IPS DF 6.9 (cell line): Measurements from ENCODE around the gene LAGE3.

Experiments used
- DNase-seq: peaks from one replicate; pipeline ENCODE4 v3.0.0-alpha.2; 2013; ENCODE audit warnings: low read depth, low spot score
- H3K27ac ChIP-seq: one replicate; pipeline ENCODE4 v1.5.1; 2013; ENCODE audit warnings: low read length, control low read depth
- H3K27me3 ChIP-seq: 2 replicates; pipeline ENCODE4 v1.6.1; 2013; ENCODE audit warnings: mild to moderate bottlenecking, low read length; ENCODE audit not compliant: control insufficient read depth, insufficient read depth
- H3K36me3 ChIP-seq: 2 replicates; pipeline ENCODE4 v1.6.1; 2013; ENCODE audit warnings: low read length; ENCODE audit not compliant: control insufficient read depth, insufficient read depth
- H3K4me1 ChIP-seq: 2 replicates; pipeline ENCODE4 v1.6.1; 2013; ENCODE audit warnings: low read length; ENCODE audit not compliant: control insufficient read depth, insufficient read depth
- H3K4me3 ChIP-seq: 2 replicates; pipeline ENCODE4 v1.5.1; 2013; ENCODE audit warnings: mild to moderate bottlenecking, low read length
- H3K9me3 ChIP-seq: 2 replicates; pipeline ENCODE4 v1.6.1; 2013; ENCODE audit warnings: low read length, inconsistent platforms; ENCODE audit not compliant: control insufficient read depth, insufficient read depth
- whole genome bisulfite sequencing: extraction: QIAGEN DNeasy Blood & Tissue Kit; methylation state at CpG from one replicate; pipeline ENCODE4 v1.1.7; 2013; ENCODE audit warnings: mixed read lengths, missing lambda C conversion rate; ENCODE audit not compliant: insufficient read length, insufficient coverage; 5-methylcytosine and 5-hydroxymethylcytosine counted together

Gene LAGE3

DNA sequence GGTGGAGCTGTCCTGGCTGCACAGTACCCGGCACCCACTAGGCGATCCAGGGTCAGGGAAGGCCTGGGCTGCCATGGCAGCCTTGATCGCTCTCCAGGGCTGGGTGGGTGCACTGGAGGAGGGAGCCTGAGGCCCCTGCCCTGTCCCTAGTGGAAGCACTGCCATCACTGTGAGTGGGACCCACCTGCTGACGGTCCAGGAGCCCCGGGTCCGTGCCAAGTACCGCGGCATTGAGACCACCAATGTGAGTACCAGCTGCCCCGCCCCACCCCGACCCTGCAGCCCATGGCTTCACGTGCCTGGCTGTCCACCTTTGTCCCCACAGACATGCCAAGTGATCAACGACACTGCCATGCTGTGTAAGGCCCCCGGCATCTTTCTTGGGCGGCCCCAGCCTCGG lies 12.2 kb downstream of the LAGE3 start:
- no CpG with 5 or more reads among the region's 15 CpGs for WGBS
- Histone ChIP-seq H3K36me3 (peaks cover 33% of the 10 kb centered on the region), H3K27ac (no peak overlapping the region), H3K9me3 (no peaks in the 10 kb centered on the region), H3K4me1 (no peaks in the 10 kb centered on the region), H3K27me3 (no peaks in the 10 kb centered on the region), H3K4me3 (no peak overlapping the region)
- no peak for DNase-seq

DNA sequence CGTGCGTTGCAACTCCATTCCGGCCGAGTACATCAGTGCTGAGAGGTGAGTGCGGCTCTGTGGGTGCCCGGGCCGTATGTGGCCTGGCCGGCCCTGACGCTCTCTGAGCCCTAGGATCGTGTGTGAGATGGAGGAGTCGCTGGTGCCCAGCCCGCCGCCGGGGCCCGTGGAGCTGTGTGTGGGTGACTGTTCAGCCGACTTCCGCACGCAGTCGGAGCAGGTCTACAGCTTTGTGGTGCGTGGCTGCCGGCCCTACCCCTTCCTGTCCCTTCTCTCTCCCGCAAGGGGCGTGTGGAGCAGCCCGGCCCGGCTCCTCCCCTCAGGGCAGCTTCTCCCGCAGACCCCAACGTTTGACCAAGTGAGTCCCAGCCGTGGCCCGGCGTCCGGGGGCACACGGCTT lies 13.0 kb downstream of the LAGE3 start:
- Histone ChIP-seq H3K4me1 (no peaks in the 10 kb centered on the region), H3K4me3 (no peak overlapping the region), H3K27me3 (no peaks in the 10 kb centered on the region), H3K9me3 (no peaks in the 10 kb centered on the region), H3K27ac (no peak overlapping the region), H3K36me3 (peaks cover 33% of the 10 kb centered on the region)
- no CpG with 5 or more reads among the region's 32 CpGs for WGBS
- no peak for DNase-seq

DNA sequence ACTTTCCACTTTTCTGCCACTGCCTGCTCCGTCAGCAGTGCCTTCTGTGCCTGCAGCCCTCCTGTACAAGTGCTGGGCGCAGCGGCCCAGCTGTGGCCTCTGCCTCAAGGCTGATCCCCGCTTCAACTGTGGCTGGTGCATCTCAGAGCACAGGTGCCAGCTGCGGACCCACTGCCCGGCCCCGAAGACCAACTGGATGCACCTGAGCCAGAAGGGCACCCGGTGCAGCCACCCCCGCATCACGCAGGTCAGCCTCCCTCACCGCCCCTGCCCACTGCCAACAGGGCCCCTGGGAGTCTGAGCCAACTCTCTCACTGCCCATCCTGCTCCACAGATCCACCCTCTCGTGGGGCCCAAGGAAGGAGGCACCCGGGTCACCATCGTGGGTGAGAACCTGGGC lies 13.5 kb downstream of the LAGE3 start:
- WGBS = no CpG with 5 or more reads among the region's 14 CpGs
- Histone ChIP-seq H3K4me3 (no peak overlapping the region), H3K27me3 (no peaks in the 10 kb centered on the region), H3K36me3 (peaks cover 32% of the 10 kb centered on the region), H3K27ac (no peak overlapping the region), H3K9me3 (no peaks in the 10 kb centered on the region), H3K4me1 (no peaks in the 10 kb centered on the region)
- no peak for DNase-seq

DNA sequence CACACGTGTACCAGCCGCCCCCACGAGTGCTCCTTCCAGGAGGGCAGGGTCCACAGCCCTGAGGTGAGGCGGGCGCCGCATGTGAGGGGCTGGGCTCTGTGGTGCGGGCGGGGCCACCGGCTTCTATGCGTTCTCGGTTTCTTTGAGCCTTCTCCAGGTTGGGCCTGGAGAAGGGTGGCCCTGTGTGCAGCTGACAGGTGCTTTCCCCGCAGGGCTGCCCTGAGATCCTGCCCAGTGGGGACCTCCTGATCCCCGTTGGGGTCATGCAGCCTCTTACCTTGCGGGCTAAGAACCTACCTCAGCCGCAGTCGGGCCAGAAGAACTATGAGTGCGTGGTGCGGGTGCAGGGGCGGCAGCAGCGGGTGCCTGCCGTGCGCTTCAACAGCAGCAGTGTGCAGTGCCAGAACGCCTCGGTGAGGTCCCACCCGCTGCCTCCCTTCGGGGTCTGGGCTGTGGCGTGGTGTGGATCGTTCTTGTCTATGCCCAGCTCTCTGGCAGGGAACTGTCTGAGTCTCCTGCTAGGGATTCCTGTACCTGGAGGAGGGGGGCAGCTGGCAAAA lies 14.2 kb downstream of the LAGE3 start:
- DNase-seq = no peak
- Histone ChIP-seq H3K27ac (no peak overlapping the region), H3K36me3 (peaks cover 28% of the 10 kb centered on the region), H3K27me3 (no peaks in the 10 kb centered on the region), H3K4me1 (no peaks in the 10 kb centered on the region), H3K4me3 (no peak overlapping the region), H3K9me3 (no peaks in the 10 kb centered on the region)
- WGBS = no CpG with 5 or more reads among the region's 28 CpGs

DNA sequence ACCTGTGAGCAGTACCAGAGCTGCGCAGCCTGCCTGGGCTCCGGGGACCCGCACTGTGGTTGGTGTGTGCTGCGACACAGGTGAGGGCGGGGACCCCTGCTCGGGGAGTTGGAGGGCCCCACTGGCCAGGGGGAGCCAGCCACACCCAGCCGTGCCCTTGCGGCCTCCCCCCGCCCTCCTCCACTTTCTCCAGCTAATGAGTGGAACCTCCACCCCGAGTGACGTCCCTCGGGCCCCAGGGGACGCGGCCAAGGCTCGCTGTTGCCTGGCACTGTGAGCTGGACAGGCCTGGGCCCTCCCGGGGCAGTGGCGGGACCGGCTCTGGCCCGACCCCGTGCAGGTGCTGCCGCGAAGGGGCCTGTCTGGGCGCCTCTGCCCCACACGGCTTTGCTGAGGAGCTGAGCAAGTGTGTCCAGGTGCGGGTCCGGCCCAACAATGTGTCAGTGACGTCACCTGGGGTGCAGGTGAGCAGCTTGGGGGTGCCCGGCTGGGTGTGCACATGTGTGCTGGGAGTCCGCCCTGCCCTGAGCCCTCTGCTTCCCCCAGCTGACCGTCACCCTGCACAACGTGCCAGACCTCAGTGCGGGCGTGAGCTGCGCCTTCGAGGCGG lies 15.4 kb downstream of the LAGE3 start:
- WGBS = no CpG with 5 or more reads among the region's 36 CpGs
- no peaks in the 10 kb centered on the region for H3K9me3 ChIP-seq
- no peak overlapping the region for H3K4me3 ChIP-seq
- peaks cover 1% of the 10 kb centered on the region; the same call in 1 of the 2 replicates for H3K4me1 ChIP-seq
- H3K27me3 ChIP-seq = no peaks in the 10 kb centered on the region
- DNase-seq = no peak
- peaks cover 22% of the 10 kb centered on the region for H3K36me3 ChIP-seq
- H3K27ac ChIP-seq = no peak overlapping the region

DNA sequence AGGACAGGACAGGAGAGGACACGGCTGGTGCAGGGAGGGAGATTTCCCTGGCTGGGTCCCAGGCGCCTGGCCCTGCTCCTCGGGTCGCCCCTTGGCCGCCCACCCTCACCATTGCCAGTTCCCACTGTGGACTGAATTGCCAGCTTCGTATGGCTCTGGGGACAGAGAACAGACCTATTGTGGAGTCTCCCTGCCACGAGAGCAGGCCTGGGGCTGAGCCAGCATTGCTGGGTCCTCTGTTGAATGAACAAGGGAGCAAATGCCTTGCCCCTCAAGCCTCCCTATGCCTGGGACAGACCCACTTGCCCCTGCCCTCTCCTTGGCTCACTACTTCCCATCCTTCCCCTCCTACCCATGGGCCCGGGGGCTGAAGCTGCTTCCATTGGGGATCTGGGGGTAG lies 16.7 kb downstream of the LAGE3 start:
- H3K27ac ChIP-seq = no peak overlapping the region
- H3K27me3 ChIP-seq = no peaks in the 10 kb centered on the region
- peaks cover 11% of the 10 kb centered on the region for H3K36me3 ChIP-seq
- H3K4me3 ChIP-seq = no peak overlapping the region
- no peaks in the 10 kb centered on the region for H3K9me3 ChIP-seq
- WGBS = no CpG with 5 or more reads among the region's 8 CpGs
- no peak for DNase-seq
- H3K4me1 ChIP-seq = peaks cover 1% of the 10 kb centered on the region; the same call in 1 of the 2 replicates

DNA sequence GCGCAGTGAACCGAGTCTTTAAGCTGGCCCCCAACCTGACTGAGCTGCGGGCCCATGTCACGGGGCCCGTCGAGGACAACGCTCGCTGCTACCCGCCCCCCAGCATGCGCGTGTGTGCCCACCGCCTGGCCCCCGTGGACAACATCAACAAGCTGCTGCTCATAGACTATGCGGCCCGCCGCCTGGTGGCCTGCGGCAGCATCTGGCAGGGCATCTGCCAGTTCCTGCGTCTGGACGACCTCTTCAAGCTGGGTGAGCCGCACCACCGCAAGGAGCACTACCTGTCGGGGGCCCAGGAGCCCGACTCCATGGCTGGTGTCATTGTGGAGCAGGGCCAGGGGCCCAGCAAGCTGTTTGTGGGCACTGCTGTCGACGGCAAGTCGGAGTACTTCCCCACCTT lies 18.8 kb downstream of the LAGE3 start:
- no peaks in the 10 kb centered on the region for H3K27me3 ChIP-seq
- H3K27ac ChIP-seq = no peak overlapping the region
- H3K4me1 ChIP-seq = peaks cover 1% of the 10 kb centered on the region; the same call in 1 of the 2 replicates
- WGBS = no CpG with 5 or more reads among the region's 26 CpGs
- H3K4me3 ChIP-seq = no peak overlapping the region
- no peaks in the 10 kb centered on the region for H3K9me3 ChIP-seq
- DNase-seq = no peak
- H3K36me3 ChIP-seq = no peaks in the 10 kb centered on the region; the same call in 1 of the 2 replicates

DNA sequence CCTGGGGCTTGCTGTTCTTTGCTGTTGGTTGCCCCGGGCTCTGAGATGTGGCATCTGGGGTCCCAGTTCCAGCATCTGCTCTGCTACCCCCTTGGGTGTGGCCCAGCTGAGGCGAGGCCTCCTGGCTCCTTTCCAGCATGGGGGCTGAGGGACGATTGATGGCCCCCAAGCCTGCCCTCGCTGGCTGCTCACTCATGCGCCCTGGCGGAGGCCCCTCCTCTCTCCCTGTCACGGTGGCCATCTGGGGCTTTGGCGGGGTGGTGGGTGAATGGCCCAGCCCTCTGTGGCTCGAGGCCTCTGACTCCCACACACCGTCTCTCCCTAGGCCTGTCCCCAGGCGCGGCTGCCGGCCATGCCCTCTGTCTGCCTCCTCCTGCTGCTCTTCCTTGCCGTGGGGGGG lies 19.2 kb downstream of the LAGE3 start:
- Histone ChIP-seq H3K9me3 (no peaks in the 10 kb centered on the region), H3K27me3 (no peaks in the 10 kb centered on the region), H3K27ac (no peak overlapping the region), H3K36me3 (no peaks in the 10 kb centered on the region; the same call in 1 of the 2 replicates), H3K4me3 (no peak overlapping the region), H3K4me1 (peaks cover 1% of the 10 kb centered on the region; the same call in 1 of the 2 replicates)
- WGBS = no CpG with 5 or more reads among the region's 14 CpGs
- no peak for DNase-seq

DNA sequence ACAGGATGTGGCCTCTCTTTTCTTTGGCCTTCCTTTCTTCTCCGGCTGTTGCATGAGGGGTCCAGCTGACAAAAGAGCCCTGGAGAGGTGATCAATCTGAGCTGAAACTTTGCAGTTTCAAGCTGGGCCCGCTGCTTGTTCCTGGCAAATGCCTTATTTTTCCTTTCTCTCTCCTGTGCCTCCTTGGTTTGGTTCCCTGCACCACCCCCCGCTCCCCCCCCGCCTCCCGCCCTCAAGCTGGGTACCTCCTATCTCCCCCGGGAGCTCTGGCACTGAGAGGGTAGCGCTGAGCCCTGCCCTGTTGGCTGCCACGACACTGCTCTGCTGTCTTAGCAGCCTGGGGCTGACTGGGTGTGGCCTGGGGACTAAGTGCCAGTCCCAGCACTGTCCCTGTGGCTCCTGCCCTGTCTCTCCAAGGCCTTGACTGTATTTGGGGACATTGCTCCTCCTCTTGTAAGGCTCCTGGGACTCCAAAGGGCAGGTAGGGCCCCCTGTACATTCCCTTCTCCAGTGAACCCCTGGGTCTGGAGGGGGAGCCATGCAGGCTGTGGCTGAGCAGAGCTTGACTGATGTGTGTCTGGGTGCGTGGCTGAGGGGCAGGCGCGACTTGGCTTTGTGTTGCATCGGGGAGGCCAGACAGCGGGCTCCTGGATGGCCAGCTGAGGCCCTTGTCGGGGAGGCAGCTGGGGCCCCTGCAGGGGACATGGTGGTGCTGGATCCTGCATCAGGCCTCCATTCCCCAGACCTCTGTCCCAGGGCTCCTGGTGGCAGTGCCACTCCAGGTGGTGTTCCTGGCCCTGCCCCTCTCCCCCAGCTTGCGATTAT lies 19.9 kb downstream of the LAGE3 start:
- Histone ChIP-seq H3K9me3 (no peaks in the 10 kb centered on the region), H3K27me3 (no peaks in the 10 kb centered on the region), H3K4me1 (peaks cover 1% of the 10 kb centered on the region; the same call in 1 of the 2 replicates), H3K27ac (no peak overlapping the region), H3K4me3 (peak overlapping the region; percentile 55; the same call in 1 of the 2 replicates), H3K36me3 (no peaks in the 10 kb centered on the region; the same call in 1 of the 2 replicates)
- no CpG with 5 or more reads among the region's 15 CpGs for WGBS
- no peak for DNase-seq

DNA sequence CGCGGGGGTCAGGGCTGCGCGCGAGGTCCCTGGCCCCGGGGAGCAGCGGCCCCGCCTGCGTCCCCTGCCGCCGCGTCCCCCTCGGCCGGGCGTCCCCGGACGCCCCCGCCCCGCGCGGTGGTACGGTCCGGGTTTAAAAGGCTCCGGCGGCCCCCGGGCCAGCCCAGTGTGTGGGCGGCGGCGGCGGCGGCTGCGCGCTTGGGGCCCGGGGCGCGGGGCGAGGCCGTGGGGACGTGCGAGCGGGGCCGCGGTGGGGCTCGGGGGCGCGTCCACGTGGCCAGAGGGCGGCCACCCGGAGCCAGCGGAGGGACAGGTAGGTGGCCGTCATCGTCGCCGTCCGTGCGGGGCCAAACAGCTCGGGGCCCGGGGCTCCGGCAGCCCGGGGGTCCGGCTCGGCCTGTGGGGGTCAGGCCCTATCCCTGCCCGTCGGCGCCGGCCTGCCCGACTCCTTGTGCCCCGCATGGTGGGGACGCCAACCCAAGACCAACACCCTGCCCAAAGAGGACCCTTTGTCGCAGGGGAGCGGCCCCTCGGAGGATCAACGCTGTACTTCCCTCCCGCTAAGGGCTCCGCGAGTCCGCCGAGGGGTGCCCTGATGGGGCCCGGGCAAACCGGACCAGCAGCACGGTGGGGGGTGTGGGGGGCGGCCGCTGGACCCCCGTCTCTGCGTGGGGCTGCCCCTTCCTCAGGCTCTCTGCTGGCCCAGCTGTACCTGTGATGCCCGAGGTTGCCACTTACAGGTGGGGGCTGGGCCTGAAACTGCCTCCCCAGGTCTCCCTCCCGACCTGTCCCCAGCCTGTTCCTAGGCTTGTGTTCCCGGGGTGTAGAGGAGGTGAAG lies 20.7 kb downstream of the LAGE3 start, which contains the start of gene PLXNA3:
Gene PLXNA3, plus strand, starts transcription at position 166 of the 838 bp plus-strand sequence. CDS start 1,903 bp downstream, outside the sequence.
- Histone ChIP-seq H3K9me3 (no peaks in the 10 kb centered on the region), H3K36me3 (no peaks in the 10 kb centered on the region; the same call in 1 of the 2 replicates), H3K27ac (no peak within 1 kb of the TSS), H3K4me3 (peak within 1 kb of the TSS; percentile 55), H3K4me1 (peaks cover 1% of the 10 kb centered on the region; the same call in 1 of the 2 replicates), H3K27me3 (no peaks in the 10 kb centered on the region)
- no peak for DNase-seq
- no CpG with 5 or more reads among the region's 88 CpGs for WGBS
